Measurements from ENCODE around the gene IL12RB2. TPM values are rescaled to one million over a fixed set of nuclear protein-coding genes. Genes with fewer than 3 reads are reported as not detected.

IL12RB2 gene, protein sequence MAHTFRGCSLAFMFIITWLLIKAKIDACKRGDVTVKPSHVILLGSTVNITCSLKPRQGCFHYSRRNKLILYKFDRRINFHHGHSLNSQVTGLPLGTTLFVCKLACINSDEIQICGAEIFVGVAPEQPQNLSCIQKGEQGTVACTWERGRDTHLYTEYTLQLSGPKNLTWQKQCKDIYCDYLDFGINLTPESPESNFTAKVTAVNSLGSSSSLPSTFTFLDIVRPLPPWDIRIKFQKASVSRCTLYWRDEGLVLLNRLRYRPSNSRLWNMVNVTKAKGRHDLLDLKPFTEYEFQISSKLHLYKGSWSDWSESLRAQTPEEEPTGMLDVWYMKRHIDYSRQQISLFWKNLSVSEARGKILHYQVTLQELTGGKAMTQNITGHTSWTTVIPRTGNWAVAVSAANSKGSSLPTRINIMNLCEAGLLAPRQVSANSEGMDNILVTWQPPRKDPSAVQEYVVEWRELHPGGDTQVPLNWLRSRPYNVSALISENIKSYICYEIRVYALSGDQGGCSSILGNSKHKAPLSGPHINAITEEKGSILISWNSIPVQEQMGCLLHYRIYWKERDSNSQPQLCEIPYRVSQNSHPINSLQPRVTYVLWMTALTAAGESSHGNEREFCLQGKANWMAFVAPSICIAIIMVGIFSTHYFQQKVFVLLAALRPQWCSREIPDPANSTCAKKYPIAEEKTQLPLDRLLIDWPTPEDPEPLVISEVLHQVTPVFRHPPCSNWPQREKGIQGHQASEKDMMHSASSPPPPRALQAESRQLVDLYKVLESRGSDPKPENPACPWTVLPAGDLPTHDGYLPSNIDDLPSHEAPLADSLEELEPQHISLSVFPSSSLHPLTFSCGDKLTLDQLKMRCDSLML
- 0.08 TPM in 1 of 5 replicates, not detected in the others for total RNA-seq (2022; extraction: Qiagen RNA extraction; ENCODE audit: low read depth)

DNA sequence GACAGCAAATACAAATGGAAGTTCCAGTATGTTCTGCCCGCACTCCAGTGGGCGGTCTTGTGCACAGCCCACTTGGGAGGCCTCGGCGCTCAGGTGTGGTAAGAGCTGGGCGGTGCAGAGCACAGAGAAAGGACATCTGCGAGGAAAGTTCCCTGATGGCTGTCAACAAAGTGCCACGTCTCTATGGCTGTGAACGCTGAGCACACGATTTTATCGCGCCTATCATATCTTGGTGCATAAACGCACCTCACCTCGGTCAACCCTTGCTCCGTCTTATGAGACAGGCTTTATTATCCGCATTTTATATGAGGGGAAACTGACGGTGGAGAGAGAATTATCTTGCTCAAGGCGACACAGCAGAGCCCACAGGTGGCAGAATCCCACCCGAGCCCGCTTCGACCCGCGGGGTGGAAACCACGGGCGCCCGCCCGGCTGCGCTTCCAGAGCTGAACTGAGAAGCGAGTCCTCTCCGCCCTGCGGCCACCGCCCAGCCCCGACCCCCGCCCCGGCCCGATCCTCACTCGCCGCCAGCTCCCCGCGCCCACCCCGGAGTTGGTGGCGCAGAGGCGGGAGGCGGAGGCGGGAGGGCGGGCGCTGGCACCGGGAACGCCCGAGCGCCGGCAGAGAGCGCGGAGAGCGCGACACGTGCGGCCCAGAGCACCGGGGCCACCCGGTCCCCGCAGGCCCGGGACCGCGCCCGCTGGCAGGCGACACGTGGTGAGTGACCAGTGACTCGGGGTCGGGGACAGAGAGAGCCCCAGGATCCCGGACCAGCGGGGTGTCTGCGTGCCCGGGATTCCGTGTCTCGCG, at the start of gene IL12RB2:
IL12RB2 (plus strand) TSS at position 623 of the 810 bp plus-strand sequence. CDS start 12,496 bp downstream, outside the sequence.

DNA sequence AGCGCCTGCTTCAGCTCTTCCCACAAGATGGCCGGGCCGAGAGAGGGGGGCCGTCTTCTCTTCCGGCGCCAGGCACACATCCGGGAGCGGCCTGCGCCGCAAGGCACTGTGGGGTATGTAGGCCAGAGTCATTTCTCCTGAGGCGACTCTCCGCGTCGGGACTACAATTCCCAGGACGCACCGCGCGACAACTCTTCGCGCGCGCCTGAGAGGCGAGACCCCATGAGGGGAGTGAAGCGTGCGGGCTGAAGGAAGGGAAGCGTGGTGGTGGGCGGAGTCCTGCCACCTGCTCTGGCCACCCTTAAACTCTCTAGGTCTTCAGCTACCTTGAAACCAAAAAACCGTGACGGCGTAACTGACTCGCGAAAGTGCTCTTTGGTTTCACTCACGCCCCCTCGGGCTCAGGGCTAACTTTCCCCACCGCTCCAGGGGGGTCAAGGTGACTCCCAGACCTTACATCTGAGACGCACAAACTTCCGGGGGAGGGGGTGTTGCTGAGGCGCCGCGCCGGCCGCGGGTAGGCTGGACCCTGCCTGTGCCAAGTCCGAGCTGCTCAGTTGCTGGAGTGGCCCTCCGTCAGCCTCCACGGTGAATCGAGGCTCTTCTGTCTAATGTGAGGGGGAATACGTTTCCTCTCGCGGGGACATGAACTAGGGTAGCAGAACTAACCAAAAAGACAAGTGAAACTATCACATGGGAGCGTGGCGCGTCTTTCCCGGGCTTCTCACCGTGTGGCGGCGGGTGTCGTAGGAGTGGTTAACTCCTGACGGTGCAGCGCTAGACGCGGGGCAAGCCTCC, 122.9 kb downstream of the IL12RB2 start, which contains the start of gene SERBP1:
SERBP1 (minus strand) TSS at position 45 of the 798 bp plus-strand sequence. CDS start 102 bp downstream, outside the sequence.

Other genes with a start within 250 kb of the IL12RB2 start
- not detected in 5 replicates for gene C1orf141, start 172.9 kb upstream of the IL12RB2 start, total RNA-seq (2022; extraction: Qiagen RNA extraction; ENCODE audit: low read depth)
- not detected in 5 replicates for gene IL23R, start 141.4 kb upstream of the IL12RB2 start, total RNA-seq (2022; extraction: Qiagen RNA extraction; ENCODE audit: low read depth)
- gene SERBP1, start 122.5 kb downstream of the IL12RB2 start, total RNA-seq (2022; extraction: Qiagen RNA extraction; ENCODE audit: low read depth), result 191 to 212 TPM (median 198 TPM) in 5 replicates